PC-3 (cell line): ENCODE data around the gene HECW1. TPM values are rescaled to one million over a fixed set of nuclear protein-coding genes. Genes with fewer than 3 reads are reported as not detected.

ENCODE experiments used
- ATAC-seq: fragments of 200-7000 bp; cut with Tn5 transposase; 2 replicates; pipeline ENCODE4 v1.9.1; 2020; ENCODE audit warnings: mild to moderate bottlenecking, moderate library complexity
- BruUV-seq: library from RNA; stranded (reverse); fragments of 400-500 nt; replicated peaks from 2 replicates; lab custom pipeline; 2021; lab: Mats Ljungman, UMichigan
- CTCF ChIA-PET: fragments of 300-600 bp; sonication (Branson Sonifier 250); formaldehyde crosslinking; loops from one replicate; lab custom pipeline; 2022; ENCODE audit warnings: antibody characterized with exemption; lab: Charles Lee
- POLR2A ChIA-PET: fragments of 300-600 bp; sonication (Branson Sonifier 250); formaldehyde crosslinking; loops from one replicate; lab custom pipeline; 2022; ENCODE audit warnings: antibody characterized with exemption; ENCODE audit not compliant: unreplicated experiment; lab: Charles Lee
- DNase-seq: peaks from one replicate; pipeline ENCODE4 v3.0.0-alpha.2; 2015
- H2AFZ ChIP-seq: fragments of 300-600 bp; sonication (generic); 2 replicates; pipeline ENCODE4 v1.6.0; 2016; ENCODE audit warnings: antibody characterized with exemption, low read length
- H3F3A ChIP-seq: fragments of 300-600 bp; sonication (generic); one replicate; pipeline ENCODE4 v1.6.0; 2017; ENCODE audit warnings: antibody characterized with exemption, low read length, control low read depth, mild to moderate bottlenecking; ENCODE audit not compliant: unreplicated experiment
- H3K27ac ChIP-seq: fragments of 300-600 bp; sonication (generic); 2 replicates; pipeline ENCODE4 v1.5.1; 2016; ENCODE audit warnings: mild to moderate bottlenecking, low read length
- H3K27me3 ChIP-seq: fragments of 300-600 bp; sonication (generic); 2 replicates; pipeline ENCODE4 v1.6.1; 2016; ENCODE audit warnings: low read length, mixed read lengths
- H3K36me3 ChIP-seq: fragments of 300-600 bp; sonication (generic); 2 replicates; pipeline ENCODE4 v1.6.1; 2016; ENCODE audit warnings: low read depth, mixed run types, low read length, mixed read lengths
- H3K4me1 ChIP-seq: fragments of 300-600 bp; sonication (generic); 2 replicates; pipeline ENCODE4 v1.5.1; 2016; ENCODE audit warnings: low read length; ENCODE audit not compliant: insufficient read depth
- H3K4me2 ChIP-seq: fragments of 300-600 bp; sonication (generic); 2 replicates; pipeline ENCODE4 v1.6.0; 2016; ENCODE audit warnings: low read length
- H3K4me3 ChIP-seq: fragments of 300-600 bp; sonication (generic); 2 replicates; pipeline ENCODE4 v1.5.1; 2016; ENCODE audit warnings: mild to moderate bottlenecking, low read length, mixed read lengths
- H3K79me2 ChIP-seq: fragments of 300-600 bp; sonication (generic); 2 replicates; pipeline ENCODE4 v1.6.1; 2017; ENCODE audit warnings: low read length, mixed read lengths
- H3K9ac ChIP-seq: fragments of 300-600 bp; sonication (generic); 2 replicates; pipeline ENCODE4 v1.6.0; 2016; ENCODE audit warnings: mild to moderate bottlenecking, low read length
- H3K9me2 ChIP-seq: fragments of 300-600 bp; sonication (generic); replicated peaks from 2 replicates; pipeline ENCODE4 v1.6.1; 2016; ENCODE audit warnings: mixed run types, low read length, mixed read lengths
- H3K9me3 ChIP-seq: fragments of 300-600 bp; sonication (generic); 2 replicates; pipeline ENCODE4 v1.6.1; 2016; ENCODE audit warnings: low read length, mixed read lengths
- H4K20me1 ChIP-seq: fragments of 300-600 bp; sonication (generic); 2 replicates; pipeline ENCODE4 v1.6.1; 2016; ENCODE audit warnings: low read length, mixed read lengths
- EZH2 ChIP-seq: fragments of 300-600 bp; sonication (generic); IDR thresholded peaks from one replicate; pipeline ENCODE4 v1.6.1; 2017; ENCODE audit warnings: antibody characterized with exemption, mild to moderate bottlenecking, low read length; ENCODE audit not compliant: unreplicated experiment
- EZH2phosphoT487 ChIP-seq: fragments of 300-600 bp; sonication (generic); IDR thresholded peaks from 2 replicates; pipeline ENCODE4 v1.6.1; 2018; ENCODE audit warnings: mild to moderate bottlenecking, antibody characterized with exemption, low read length, borderline replicate concordance
- intact Hi-C: fragments of 100-400 bp; cut with micrococcal nuclease; formaldehyde crosslinking; loops from 2 replicates; pipeline ENCODE4 v1.9.0; 2023
- total RNA-seq: library from RNA; depleted of rRNA; stranded (reverse); fragments of >200 nt; gene quantifications from 2 replicates; pipeline ENCODE4 v1.2.3, GENCODE V29; 2014
- TF ChIP-seq, protein P1 (sequence below): fragments of 300-600 bp; sonication (generic); conservative IDR thresholded peaks from 2 replicates; pipeline ENCODE4 v1.5.1; 2017; ENCODE audit warnings: antibody characterized with exemption, low read depth, mild to moderate bottlenecking, low read length

HECW1 gene
- total RNA-seq, 1 experiment from 2014 or later: 3.0 TPM

DNA sequence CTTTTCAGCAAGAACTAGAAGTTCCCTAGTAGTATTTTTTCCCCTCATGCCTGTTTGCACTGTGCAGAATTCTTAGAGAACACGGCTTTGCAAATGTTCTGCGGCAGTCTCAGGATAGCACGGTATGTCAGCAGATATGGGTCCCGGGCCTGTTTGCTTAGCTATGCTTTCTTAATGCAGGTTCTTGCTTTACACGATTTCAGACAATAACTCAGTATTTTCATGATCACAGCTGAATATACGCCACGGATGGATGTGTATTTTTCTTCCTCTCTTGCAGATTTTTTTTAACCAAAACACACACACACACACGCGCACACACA, 137.3 kb downstream of the HECW1 start:
- Histone ChIP-seq H3F3A (no peaks in the 10 kb centered on the region), H2AFZ (peak overlapping the region; percentile 87), H3K9ac (peak overlapping the region; percentile 48), H4K20me1 (no peaks in the 10 kb centered on the region), H3K9me3 (no peaks in the 10 kb centered on the region), H3K4me1 (peaks cover 13% of the 10 kb centered on the region; the same call in 1 of the 2 replicates), H3K27me3 (no peaks in the 10 kb centered on the region), H3K4me3 (peak overlapping the region; percentile 68), H3K9me2 (no peaks in the 10 kb centered on the region), H3K36me3 (no peaks in the 10 kb centered on the region), H3K79me2 (no peaks in the 10 kb centered on the region), H3K4me2 (peak overlapping the region; percentile 85), H3K27ac (peak overlapping the region; percentile 55)
- ChIA-PET POLR2A (no interaction called here), CTCF (interaction anchor here (1.1 kb wide), 1 partner anchor 42 kb away, joined by 6 read pairs; no protein-coding TSS in a partner anchor)
- BruUV-seq: no TSS peak
- no peak for ATAC-seq
- TF ChIP-seq EZH2phosphoT487: no peak
- TF ChIP-seq EZH2: no peak
- TF ChIP-seq, protein P1, sequence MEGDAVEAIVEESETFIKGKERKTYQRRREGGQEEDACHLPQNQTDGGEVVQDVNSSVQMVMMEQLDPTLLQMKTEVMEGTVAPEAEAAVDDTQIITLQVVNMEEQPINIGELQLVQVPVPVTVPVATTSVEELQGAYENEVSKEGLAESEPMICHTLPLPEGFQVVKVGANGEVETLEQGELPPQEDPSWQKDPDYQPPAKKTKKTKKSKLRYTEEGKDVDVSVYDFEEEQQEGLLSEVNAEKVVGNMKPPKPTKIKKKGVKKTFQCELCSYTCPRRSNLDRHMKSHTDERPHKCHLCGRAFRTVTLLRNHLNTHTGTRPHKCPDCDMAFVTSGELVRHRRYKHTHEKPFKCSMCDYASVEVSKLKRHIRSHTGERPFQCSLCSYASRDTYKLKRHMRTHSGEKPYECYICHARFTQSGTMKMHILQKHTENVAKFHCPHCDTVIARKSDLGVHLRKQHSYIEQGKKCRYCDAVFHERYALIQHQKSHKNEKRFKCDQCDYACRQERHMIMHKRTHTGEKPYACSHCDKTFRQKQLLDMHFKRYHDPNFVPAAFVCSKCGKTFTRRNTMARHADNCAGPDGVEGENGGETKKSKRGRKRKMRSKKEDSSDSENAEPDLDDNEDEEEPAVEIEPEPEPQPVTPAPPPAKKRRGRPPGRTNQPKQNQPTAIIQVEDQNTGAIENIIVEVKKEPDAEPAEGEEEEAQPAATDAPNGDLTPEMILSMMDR: no peak
- DNase-seq: no peak
- intact Hi-C loops: no loop called here

DNA sequence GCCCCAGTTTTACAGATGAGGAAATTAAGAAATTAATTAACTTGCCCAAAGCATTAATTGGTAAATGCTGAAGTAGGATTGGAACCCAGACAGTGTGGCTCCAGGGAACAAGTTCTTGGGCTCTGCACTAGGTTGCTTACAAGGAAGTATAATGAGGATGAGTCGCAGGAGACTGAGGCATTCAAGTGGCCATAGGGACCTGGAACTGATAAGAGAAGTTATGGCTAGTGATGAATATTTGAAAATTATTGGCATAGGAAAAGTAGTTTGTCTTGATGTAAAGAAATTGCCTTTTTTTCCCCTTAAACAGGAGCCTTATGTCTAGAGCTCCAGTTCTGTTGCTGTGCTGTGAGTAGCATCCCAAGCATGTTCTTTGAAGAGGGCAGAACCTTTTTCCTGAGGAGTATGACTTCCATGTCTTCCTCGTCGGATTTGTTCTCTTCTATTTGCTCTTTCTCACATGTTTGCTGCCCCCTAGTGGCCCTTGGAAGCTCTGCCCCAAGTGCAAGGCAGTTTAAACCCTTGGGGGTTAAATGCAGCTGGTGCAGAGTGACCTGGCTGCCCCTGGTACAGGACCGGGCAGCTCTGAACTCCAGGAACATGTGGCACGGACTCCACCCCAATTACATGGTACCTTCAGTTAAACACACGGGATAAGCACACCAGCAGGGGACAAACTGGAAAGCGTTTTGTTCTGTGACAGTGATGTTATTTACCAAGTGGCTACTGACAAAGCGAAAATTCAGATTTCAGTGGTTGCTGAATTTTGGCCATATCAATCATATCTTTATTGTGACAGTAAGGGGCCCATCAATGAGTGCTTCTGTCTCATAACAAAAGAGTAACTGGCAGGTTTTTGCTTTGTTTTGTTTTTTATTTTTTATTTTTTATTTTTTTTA, 148.8 kb downstream of the HECW1 start:
- no peak for TF ChIP-seq EZH2phosphoT487
- TF ChIP-seq, protein P1: peak; percentile 97
- no peaks in the 10 kb centered on the region for H3K36me3 ChIP-seq
- H3K79me2 ChIP-seq: no peaks in the 10 kb centered on the region
- DNase-seq: peak; percentile 88
- H2AFZ ChIP-seq: no peak overlapping the region
- no peaks in the 10 kb centered on the region for H3K9me3 ChIP-seq
- H3K27me3 ChIP-seq: no peaks in the 10 kb centered on the region
- H3K9ac ChIP-seq: no peak overlapping the region
- no peak overlapping the region for H3K4me3 ChIP-seq
- no peaks in the 10 kb centered on the region for H4K20me1 ChIP-seq
- no peaks in the 10 kb centered on the region for H3K9me2 ChIP-seq
- ChIA-PET POLR2A (interaction anchor here (0.5 to 0.6 kb wide), 2 partner anchors 33 to 191 kb away, joined by 3 to 4 read pairs; no protein-coding TSS in a partner anchor), CTCF (interaction anchor here (0.9 to 1.0 kb wide), 2 partner anchors 320 to 329 kb away, joined by 4 to 11 read pairs; partner anchors contain the start of genes MRPL32 and PSMA2)
- H3K4me2 ChIP-seq: no peak overlapping the region
- intact Hi-C loops: loop anchor here (1.0 to 5.0 kb wide), 4 partner anchors 49 to 320 kb away; no protein-coding TSS in a partner anchor
- H3K4me1 ChIP-seq: no peaks in the 10 kb centered on the region
- BruUV-seq: no TSS peak
- no peak overlapping the region for H3K27ac ChIP-seq
- peak; percentile 99 for ATAC-seq
- H3F3A ChIP-seq: no peaks in the 10 kb centered on the region

DNA sequence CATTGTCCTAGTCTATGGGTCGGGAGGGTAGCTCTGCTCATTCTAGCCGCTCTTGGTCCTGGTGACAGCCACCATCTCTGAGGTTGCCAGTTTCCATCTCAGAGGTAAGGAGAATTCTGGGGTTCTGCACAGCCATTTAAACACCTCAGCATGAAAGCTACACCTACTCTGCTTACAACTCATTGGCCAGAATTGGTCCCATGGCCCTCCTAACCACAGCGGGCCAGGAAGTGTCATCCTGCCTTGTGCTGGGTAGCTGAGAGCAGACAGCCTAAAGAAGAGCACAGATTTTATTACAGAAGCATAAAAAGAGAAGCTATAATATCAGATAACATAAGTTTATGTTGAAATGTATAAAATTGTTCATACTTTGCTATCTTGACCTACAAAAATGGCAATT, 152.7 kb downstream of the HECW1 start:
- CTCF ChIA-PET: interaction anchor here (0.6 kb wide), 1 partner anchor 95 kb away, joined by 8 read pairs; no protein-coding TSS in a partner anchor
- Histone ChIP-seq H3K27me3 (no peaks in the 10 kb centered on the region), H3K4me1 (no peaks in the 10 kb centered on the region), H3K9ac (no peak overlapping the region), H4K20me1 (no peaks in the 10 kb centered on the region), H2AFZ (no peak overlapping the region), H3K4me3 (no peak overlapping the region), H3K4me2 (no peak overlapping the region), H3K79me2 (no peaks in the 10 kb centered on the region), H3K9me3 (no peaks in the 10 kb centered on the region), H3K9me2 (no peaks in the 10 kb centered on the region), H3K27ac (no peak overlapping the region), H3F3A (no peaks in the 10 kb centered on the region), H3K36me3 (no peaks in the 10 kb centered on the region)
- intact Hi-C loops: no loop called here
- BruUV-seq: no TSS peak
- POLR2A ChIA-PET: no interaction called here
- no peak for TF ChIP-seq EZH2
- no peak for DNase-seq
- no peak for ATAC-seq
